ENCODE results near the gene GFM2.
"Not testable (repeated sequence)": the region's sequence is repeated elsewhere in the genome, so short reads cannot be mapped to it uniquely, and the experiment has no call there.

Gene GFM2

DNA sequence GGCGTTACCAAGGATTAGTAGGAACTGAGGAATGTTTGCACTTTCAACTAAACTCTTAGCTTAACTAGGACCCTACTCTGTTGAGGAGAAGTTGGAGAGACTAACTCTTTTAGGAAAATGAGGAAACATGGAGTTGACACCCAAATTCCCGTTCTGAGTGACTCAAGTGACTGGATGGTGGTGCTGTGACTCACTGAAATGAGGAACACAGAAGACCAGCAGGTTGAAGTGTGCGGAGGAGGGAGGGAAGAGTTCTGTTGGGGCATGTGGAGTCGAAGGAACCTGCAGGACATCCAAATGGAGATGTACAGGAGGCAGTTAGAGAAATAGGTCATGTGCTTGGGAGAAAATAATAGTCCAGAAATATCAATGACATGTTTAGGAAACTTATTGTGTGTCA lies 73.7 kb downstream of the GFM2 start:
- DNase-seq (ENCODE audit: low read depth in 2 of 2): no peak

DNA sequence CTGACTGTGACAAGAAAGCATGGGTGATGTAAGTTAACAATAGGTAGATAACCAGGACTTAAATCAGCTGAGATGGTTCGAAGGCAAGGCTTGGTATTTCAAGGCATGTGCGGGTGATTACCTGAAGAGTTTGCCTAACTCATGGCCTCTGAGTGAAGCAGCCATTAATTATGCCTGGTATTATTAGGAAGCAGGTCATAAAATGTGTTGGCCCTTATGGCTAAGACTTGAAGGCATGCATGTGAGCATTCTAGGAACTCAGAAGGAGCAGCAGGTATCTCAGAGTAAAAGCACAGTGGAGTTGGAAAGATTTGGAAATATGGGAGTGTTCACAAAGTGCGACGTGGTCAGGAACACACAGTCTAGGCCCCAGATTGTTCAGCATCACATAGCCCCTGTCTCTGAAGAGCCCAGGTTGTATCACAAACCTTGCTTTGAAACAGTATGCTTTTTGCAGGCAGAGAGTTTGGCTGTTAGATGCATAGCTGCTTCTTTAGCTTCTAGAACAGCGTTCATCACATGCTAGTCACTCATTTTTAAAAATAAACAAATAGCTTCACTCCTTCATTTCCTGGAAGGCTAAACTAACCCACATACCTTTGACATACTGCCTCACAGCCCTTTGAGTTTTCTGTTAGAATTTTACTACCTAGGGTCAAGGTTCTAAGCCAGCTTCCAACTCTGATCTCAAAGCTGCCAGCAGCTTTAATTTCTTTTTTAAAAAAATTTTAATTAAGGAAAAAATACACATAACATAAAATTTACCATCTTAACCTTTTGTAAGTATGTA lies 79.8 kb downstream of the GFM2 start:
- DNase-seq (ENCODE audit: low read depth in 2 of 2): no peak

DNA sequence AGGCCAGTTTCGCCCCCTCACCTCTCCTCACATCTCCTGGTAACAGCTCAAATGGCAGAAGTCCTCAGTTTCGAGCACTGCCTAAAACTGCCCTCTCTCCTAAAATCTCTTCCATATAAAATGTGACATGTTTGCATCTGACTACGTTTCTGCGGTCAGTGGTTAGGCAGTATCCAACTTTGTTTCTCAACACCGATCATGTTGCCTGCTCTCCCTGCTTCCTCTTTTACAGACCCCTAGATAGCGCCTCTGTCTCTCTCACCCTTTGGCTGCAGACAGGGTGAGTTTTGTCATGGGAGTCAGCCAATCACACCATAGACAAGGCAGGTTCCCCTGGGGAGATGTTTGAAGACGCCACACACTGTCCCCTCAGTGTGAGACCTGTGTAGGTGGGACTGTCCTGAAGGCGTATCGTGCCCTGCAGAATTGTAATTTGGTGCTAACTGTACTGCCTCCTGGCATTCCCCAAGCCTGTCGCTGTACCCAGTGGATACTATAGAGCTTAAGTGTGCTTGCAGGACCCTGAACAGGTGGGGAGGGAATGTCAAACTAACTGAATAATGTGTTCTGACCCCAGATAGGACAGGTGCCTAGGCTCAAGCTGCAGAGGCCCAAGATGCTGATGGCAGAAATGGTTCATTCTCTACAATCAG lies 80.8 kb downstream of the GFM2 start:
- DNase-seq (ENCODE audit: low read depth in 2 of 2): no peak

DNA sequence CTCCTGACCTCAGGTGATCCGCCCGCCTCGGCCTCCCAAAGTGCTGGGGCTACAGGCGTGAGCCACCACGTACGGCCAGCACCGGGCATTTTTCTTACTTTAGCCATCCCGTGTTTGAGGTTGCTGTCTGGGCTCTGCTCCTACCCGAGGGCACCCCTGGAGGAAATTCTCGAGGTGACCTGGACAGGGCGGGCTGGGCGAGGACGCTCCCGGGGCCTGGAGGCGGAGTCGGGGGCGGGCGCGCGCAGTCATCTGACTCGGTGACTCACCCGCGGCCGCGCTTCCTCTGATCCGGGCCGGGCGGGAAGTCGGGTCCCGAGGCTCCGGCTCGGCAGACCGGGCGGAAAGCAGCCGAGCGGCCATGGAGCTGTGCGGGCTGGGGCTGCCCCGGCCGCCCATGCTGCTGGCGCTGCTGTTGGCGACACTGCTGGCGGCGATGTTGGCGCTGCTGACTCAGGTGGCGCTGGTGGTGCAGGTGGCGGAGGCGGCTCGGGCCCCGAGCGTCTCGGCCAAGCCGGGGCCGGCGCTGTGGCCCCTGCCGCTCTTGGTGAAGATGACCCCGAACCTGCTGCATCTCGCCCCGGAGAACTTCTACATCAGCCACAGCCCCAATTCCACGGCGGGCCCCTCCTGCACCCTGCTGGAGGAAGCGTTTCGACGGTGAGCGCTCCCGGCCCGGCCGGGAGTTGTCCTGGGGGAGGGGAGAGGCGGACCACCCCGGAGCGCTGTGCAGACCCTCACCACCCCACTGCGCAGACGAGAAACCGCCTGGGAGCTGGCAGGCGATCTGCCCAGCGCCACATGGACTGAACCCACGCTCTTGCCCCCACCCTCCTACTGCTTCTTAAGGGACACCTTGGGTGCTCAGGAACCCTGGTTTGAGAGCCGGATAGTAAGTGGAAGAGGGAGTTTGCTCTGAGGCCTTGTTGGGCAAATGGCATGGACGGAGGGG lies 81.7 kb downstream of the GFM2 start, which contains the start of gene HEXB:
TSS of gene HEXB (plus strand) at position 334 of the 952 bp plus-strand sequence. CDS start at position 362, 28 bp downstream.
- peak; percentile 72 to 86 for DNase-seq (ENCODE audit: low read depth in 2 of 2)

DNA sequence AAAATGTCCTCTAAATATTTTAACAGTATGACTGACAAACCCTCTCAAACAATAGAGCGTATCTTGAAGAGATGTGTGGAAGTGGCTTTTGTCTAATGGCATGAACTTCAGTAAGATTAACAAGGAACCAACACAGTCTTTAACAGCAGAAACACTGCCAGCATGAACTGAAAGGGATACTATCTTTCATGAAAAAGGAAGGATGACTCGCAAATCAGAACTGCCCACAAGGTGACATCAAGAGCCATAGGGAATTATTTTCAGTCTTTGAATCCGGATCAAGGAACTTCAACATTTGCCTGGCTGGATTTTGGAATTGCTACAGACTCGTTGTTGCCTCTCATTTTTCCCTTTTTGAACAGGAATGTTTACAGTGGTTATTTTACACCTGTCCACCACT lies 87.0 kb downstream of the GFM2 start:
- DNase-seq (ENCODE audit: low read depth in 2 of 2): no peak

DNA sequence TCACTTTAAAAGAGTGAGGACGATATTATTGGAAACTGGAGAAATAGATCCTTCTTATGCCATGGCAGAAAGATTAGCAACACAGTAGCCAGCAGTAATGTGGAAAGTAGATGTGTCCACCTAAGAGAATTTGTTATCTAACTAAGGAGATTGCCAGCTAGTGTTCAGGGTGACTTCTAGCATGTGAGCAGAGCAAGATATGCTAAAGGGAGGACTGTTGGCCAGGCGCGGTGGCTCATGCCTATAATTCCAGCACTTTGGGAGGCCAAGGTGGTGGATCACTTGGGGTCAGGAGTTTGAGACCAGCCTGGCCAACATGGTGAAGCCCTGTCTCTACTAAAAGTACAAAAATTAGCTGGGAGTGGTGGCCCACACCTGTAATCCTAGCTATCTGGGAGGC lies 87.6 kb downstream of the GFM2 start:
- DNase-seq (ENCODE audit: low read depth in 2 of 2): not testable (repeated sequence)

DNA sequence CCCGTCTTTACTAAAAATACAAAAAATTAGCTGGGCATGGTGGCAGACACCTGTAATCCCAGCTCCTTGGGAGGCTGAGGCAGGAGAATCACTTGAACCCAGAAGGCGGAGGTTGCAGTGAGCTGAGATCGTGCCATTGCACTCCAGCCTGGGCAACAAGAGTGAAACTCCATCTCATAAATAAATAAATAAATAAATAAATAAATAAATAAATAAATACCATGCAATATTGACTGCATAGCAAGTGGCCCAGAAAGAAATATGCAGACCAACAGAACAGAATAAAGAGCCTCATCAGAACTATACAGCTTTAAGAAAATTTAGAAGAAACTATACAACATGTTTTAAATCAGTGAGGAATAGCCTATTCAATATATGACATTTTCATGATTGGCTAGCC lies 88.8 kb downstream of the GFM2 start:
- DNase-seq (ENCODE audit: low read depth in 2 of 2): not testable (repeated sequence)

DNA sequence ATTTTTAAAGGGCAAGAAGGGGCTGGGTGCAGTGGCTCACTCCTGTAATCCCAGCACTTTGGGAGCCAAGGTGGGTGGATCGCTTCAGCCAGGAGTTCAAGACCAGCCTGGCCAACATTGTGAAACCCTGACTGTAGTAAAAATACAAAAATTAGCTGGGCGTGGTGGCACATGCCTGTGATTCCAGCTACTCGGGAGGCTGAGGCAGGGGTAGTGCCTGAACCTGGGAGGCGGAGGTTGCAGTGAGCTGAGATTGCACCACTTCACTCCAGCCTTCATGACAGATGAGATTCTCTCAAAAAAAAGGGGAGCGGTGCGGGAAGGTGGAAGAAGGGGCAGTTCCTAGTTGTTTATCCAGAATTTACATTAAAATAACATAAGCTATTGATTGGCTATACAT lies 90.5 kb downstream of the GFM2 start:
- DNase-seq (ENCODE audit: low read depth in 2 of 2): not testable (repeated sequence)

DNA sequence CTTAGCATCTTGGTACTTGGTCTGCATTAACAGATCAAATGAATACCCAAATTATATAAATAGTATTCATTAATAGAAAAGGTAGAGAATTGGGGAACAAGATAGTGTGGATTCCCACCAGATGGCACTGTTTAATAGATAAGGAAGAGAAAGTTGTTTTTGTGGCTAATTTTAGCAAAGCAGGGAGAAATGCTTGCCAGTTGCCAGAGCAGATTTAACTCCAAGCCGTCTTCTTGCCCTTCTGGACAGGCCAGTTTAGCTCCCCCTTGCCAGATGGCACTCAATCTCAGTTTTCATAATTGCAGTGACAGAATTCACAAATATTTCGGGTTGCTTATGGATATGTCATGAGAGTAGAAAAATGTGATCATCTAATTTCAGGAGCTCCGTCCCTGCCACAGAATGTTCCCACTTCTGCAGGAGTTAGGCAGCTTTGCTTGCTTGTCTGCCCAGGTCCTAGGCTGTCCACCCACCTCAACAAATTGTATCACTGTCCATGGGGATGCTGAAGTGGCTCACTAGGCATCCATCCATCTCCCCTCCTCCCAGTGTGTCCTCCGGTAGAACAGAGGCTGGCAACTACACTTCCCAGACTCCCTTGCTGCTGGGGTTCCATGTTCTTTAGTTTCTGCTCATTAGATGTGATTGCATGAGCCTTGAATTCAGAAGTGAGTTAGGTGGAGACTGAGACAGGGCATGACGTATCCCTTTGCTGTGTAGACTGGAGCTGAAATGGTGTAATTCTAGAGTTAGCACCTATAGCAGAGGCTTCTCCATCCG lies 93.7 kb downstream of the GFM2 start:
- DNase-seq (ENCODE audit: low read depth in 2 of 2): no peak

DNA sequence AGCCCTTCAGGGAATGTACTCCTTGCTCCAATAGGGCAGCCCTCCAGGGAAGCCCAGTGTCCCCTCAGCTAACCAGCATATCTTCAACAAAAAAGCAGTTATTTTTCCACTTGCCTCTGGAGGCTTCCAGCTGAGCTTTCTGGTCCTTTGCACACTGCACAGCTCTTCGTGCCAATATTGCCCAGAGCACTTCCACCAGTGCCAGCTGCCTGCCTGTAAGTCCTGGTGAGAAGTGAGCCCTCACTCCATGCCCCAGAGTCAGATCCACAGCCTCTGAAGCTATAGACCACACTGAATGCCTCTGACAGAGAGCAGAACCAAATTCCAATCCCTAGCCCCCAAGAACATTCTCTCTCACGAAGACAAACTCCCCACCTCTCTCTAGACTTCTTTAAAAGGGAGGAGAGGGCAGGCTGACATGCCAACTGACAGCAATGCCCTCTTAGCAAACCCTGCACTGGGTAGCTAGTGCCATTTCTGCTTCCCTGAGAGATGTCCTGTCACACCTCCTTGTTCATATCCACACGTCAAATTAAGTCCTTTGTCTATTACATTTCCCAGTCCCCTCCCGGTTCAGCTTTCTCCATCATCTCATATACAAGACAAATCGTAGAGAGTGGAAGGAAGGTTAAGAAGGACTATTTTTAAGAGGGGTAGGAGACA lies 94.6 kb downstream of the GFM2 start:
- no peak for DNase-seq (ENCODE audit: low read depth in 2 of 2)
